Measurements from ENCODE around the gene APELA. TPM values are rescaled to one million over a fixed set of nuclear protein-coding genes. Genes with fewer than 3 reads are reported as not detected.

The APELA gene, protein sequence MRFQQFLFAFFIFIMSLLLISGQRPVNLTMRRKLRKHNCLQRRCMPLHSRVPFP
- total RNA-seq (2022) (not detected in 2 replicates), Bru-seq, nascent RNA (not detected), BruChase-seq, experiment 1, labeled RNA remaining after a 6-hour chase (not detected), BruChase-seq, experiment 2, labeled RNA remaining after a 2-hour chase (not detected)
- long read RNA-seq = 0 reads

DNA sequence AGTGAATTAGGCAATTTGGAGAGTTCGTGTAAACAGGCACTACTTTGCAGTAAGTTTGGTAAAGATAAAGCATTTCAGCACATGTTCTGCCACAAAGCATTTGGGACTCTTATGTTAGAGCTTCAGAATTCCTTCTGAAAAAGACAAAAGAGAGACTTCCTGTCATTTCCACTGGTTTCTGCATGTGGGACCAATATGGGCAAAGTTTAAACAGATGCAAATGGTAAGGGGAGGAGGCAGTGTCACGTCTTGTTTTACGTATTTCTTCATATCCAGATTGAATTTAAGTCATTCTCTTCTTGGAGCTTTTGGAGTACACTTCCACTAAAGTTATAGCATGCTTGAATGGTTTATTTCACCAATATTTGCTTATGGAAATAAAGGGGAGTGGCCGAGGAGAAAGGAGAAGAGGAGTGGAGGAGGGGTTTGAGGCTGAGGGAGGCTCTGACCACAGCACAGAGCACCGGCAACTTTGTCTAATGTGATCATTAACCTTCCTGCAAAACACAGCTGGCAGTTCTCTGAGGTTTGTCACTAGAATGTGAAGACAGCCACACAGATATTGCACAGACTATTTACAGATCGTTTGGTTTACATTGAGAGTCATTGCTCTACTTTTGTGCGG lies at the start of gene APELA:
Gene APELA, plus strand, starts transcription at position 479 of the 625 bp plus-strand sequence. CDS start 154 bp downstream, outside the sequence.
- H3K27ac Mint-ChIP-seq (ENCODE audit: unreplicated experiment) = no peak within 1 kb of the TSS
- peaks cover 4% of the 10 kb centered on the region for H3K9me3 Mint-ChIP-seq (ENCODE audit: low read depth, unreplicated experiment)
- H3K4me3 Mint-ChIP-seq (ENCODE audit: low read depth, unreplicated experiment) = no peak within 1 kb of the TSS
- TF ChIP-seq, protein P1, sequence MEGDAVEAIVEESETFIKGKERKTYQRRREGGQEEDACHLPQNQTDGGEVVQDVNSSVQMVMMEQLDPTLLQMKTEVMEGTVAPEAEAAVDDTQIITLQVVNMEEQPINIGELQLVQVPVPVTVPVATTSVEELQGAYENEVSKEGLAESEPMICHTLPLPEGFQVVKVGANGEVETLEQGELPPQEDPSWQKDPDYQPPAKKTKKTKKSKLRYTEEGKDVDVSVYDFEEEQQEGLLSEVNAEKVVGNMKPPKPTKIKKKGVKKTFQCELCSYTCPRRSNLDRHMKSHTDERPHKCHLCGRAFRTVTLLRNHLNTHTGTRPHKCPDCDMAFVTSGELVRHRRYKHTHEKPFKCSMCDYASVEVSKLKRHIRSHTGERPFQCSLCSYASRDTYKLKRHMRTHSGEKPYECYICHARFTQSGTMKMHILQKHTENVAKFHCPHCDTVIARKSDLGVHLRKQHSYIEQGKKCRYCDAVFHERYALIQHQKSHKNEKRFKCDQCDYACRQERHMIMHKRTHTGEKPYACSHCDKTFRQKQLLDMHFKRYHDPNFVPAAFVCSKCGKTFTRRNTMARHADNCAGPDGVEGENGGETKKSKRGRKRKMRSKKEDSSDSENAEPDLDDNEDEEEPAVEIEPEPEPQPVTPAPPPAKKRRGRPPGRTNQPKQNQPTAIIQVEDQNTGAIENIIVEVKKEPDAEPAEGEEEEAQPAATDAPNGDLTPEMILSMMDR (IDR thresholded peaks at IDR 0.05; ENCODE audit: unreplicated experiment) = no peak
- intact Hi-C loops (cut with micrococcal nuclease; ENCODE audit: unreplicated experiment) = no loop called here
- no peaks in the 10 kb centered on the region for H3K4me1 Mint-ChIP-seq (ENCODE audit: low read depth, unreplicated experiment)
- H3K27me3 Mint-ChIP-seq (ENCODE audit: unreplicated experiment) = no peaks in the 10 kb centered on the region
- no peak for DNase-seq
- BruUV-seq (replicated peaks) = no TSS peak
- no peaks in the 10 kb centered on the region for H3K36me3 Mint-ChIP-seq (ENCODE audit: insufficient read depth, unreplicated experiment)
- CTCF ChIA-PET = no interaction called here

DNA sequence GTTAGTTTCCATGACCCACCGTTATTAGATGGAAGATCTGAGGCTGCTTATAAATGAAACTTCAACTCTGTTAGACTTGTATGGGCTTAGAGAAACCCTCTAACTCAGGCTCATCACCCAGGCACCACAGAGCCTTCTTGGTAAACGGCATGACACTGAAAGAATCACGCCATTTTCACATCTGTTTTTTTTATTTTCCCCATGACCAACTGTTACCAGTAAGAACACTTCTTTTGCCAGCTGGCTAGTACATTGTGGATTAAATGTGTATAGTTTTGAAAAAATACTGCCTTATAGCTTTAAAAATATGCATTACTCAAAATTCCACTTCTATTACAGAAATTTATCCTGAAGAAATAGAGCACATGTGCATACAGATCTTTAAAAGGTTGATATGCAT lies 48.0 kb upstream of the APELA start:
- no peaks in the 10 kb centered on the region for H3K9me3 Mint-ChIP-seq (ENCODE audit: low read depth, unreplicated experiment)
- no peak for DNase-seq
- no peak overlapping the region for H3K4me3 Mint-ChIP-seq (ENCODE audit: low read depth, unreplicated experiment)
- CTCF ChIA-PET = no interaction called here
- TF ChIP-seq, protein P1 (IDR thresholded peaks at IDR 0.05; ENCODE audit: unreplicated experiment) = no peak
- BruUV-seq (replicated peaks) = no TSS peak
- H3K36me3 Mint-ChIP-seq (ENCODE audit: insufficient read depth, unreplicated experiment) = no peaks in the 10 kb centered on the region
- intact Hi-C loops (cut with micrococcal nuclease; ENCODE audit: unreplicated experiment) = no loop called here
- H3K27ac Mint-ChIP-seq (ENCODE audit: unreplicated experiment) = no peak overlapping the region
- no peaks in the 10 kb centered on the region for H3K27me3 Mint-ChIP-seq (ENCODE audit: unreplicated experiment)
- no peaks in the 10 kb centered on the region for H3K4me1 Mint-ChIP-seq (ENCODE audit: low read depth, unreplicated experiment)

DNA sequence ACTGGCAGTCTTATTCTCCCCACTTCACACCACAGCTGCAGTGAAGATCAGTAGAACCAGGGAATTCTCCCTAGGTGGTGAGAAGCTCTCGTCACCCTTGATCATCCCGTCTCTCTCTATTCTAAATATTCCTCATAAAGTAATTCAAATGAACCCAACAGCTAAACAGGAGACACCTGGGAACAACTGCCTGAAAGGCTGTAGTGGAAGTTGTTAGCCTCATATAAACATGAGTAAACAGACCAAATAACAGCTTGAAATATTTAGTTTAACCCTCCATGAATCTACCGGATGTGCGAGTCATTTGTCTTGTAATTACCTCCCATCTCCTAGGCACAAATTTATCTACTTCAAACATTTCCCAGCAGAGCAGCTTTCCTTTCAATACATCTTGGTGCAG lies 30.4 kb upstream of the APELA start:
- no TSS peak for BruUV-seq (replicated peaks)
- intact Hi-C loops (cut with micrococcal nuclease; ENCODE audit: unreplicated experiment) = no loop called here
- CTCF ChIA-PET = no interaction called here

GRCh38 chr4:164847016-164847415 lies 30.0 kb upstream of the APELA start:
- CTCF ChIA-PET = no interaction called here
- Mint-ChIP-seq H3K4me1 (ENCODE audit: low read depth, unreplicated experiment) (no peaks in the 10 kb centered on the region), H3K27me3 (ENCODE audit: unreplicated experiment) (no peaks in the 10 kb centered on the region), H3K9me3 (ENCODE audit: low read depth, unreplicated experiment) (no peaks in the 10 kb centered on the region), H3K4me3 (ENCODE audit: low read depth, unreplicated experiment) (no peak overlapping the region), H3K27ac (ENCODE audit: unreplicated experiment) (no peak overlapping the region), H3K36me3 (ENCODE audit: insufficient read depth, unreplicated experiment) (no peaks in the 10 kb centered on the region)
- BruUV-seq (replicated peaks) = no TSS peak
- DNase-seq = no peak
- intact Hi-C loops (cut with micrococcal nuclease; ENCODE audit: unreplicated experiment) = no loop called here
- TF ChIP-seq, protein P1 (IDR thresholded peaks at IDR 0.05; ENCODE audit: unreplicated experiment) = no peak

More for the DNA sequence above, 30.4 kb upstream of the APELA start:
- TF ChIP-seq, protein P1 (IDR thresholded peaks at IDR 0.05; ENCODE audit: unreplicated experiment) = no peak
- Mint-ChIP-seq H3K4me3 (ENCODE audit: low read depth, unreplicated experiment) (no peak overlapping the region), H3K36me3 (ENCODE audit: insufficient read depth, unreplicated experiment) (no peaks in the 10 kb centered on the region), H3K9me3 (ENCODE audit: low read depth, unreplicated experiment) (no peaks in the 10 kb centered on the region), H3K27ac (ENCODE audit: unreplicated experiment) (no peak overlapping the region), H3K4me1 (ENCODE audit: low read depth, unreplicated experiment) (no peaks in the 10 kb centered on the region), H3K27me3 (ENCODE audit: unreplicated experiment) (no peaks in the 10 kb centered on the region)
- no peak for DNase-seq
